Gastrocnemius medialis (tissue), 4 donors: ENCODE results near the gene ZBTB20.

Experiments used
- CTCF ChIP-seq, 5 experiments: fragments of 450-650 bp in 3 of 5; fragments of 200-600 bp in 2 of 5; sonication (generic) in 2 of 5; IDR thresholded peaks in 4 of 5; conservative IDR thresholded peaks in 1 of 5; 1 replicate in 4 of 5; 2 replicates in 1 of 5; pipeline ENCODE4 v1.5.1; 2016 to 2019; ENCODE audit warnings: antibody characterized with exemption in 5 of 5, mild to moderate bottlenecking in 3 of 5, moderate library complexity in 3 of 5
- POLR2A ChIP-seq, 2 donors: fragments of 450-650 bp; IDR thresholded peaks; one replicate each; pipeline ENCODE4 v1.6.1; 2017; ENCODE audit warnings: antibody characterized with exemption in 2 of 2, mild to moderate bottlenecking in 2 of 2, moderate library complexity in 2 of 2

- TF ChIP-seq CTCF (IDR thresholded peaks at IDR 0.05 in 4 of 5, conservative IDR thresholded peaks at IDR 0.05 in 1 of 5) (no peak), POLR2A (IDR thresholded peaks at IDR 0.05) (no peak)
Measured at GRCh38 chr3:114394551-114394950, 752.5 kb downstream of the ZBTB20 start.
